Astrocyte (in vitro differentiated cells and primary cell): Measurements from ENCODE around the gene CDC34. TPM values are rescaled to one million over a fixed set of nuclear protein-coding genes. Genes with fewer than 3 reads are reported as not detected.

ENCODE experiments used
- DNase-seq: peaks from one replicate; pipeline ENCODE4 v3.0.0-alpha.2; 2010; ENCODE audit warnings: low read depth
- FAIRE-seq: peaks from 2 replicates; lab custom pipeline; 2011; peaks lifted over from hg19 to GRCh38; lab: Jason Lieb, UNC
- H2AFZ ChIP-seq: 2 replicates; pipeline ENCODE4 v1.6.0; 2012; ENCODE audit warnings: low read depth, low read length, inconsistent platforms
- H3K27ac ChIP-seq: 2 replicates; pipeline ENCODE4 v1.5.1; 2011; ENCODE audit warnings: low read depth, low read length, inconsistent platforms
- H3K27me3 ChIP-seq: 2 replicates; pipeline ENCODE4 v1.6.0; 2011; ENCODE audit warnings: low read length, inconsistent platforms; ENCODE audit not compliant: insufficient read depth
- H3K36me3 ChIP-seq: 2 replicates; pipeline ENCODE4 v1.5.1; 2011; ENCODE audit warnings: low read length, inconsistent platforms; ENCODE audit not compliant: insufficient read depth
- H3K4me1 ChIP-seq: 2 replicates; pipeline ENCODE4 v1.5.1; 2011; ENCODE audit warnings: low read length, inconsistent platforms; ENCODE audit not compliant: insufficient read depth
- H3K4me2 ChIP-seq: 2 replicates; pipeline ENCODE4 v1.6.0; 2012; ENCODE audit warnings: low read length, inconsistent platforms
- H3K4me3 ChIP-seq: 2 replicates; pipeline ENCODE4 v1.5.1; 2011; ENCODE audit warnings: low read depth, mild to moderate bottlenecking, low read length, inconsistent platforms; ENCODE audit not compliant: insufficient read depth
- H3K79me2 ChIP-seq: 2 replicates; pipeline ENCODE4 v1.6.0; 2012; ENCODE audit warnings: mild to moderate bottlenecking, low read length, inconsistent platforms; ENCODE audit not compliant: insufficient read depth
- H3K9ac ChIP-seq: 2 replicates; pipeline ENCODE4 v1.6.0; 2012; ENCODE audit warnings: mild to moderate bottlenecking, low read length, inconsistent platforms
- H3K9me3 ChIP-seq: 2 replicates; pipeline ENCODE4 v1.5.1; 2012; ENCODE audit warnings: low read depth, mild to moderate bottlenecking, low read length, inconsistent platforms; ENCODE audit not compliant: insufficient read depth
- H4K20me1 ChIP-seq: 2 replicates; pipeline ENCODE4 v1.6.0; 2012; ENCODE audit warnings: low read length, inconsistent platforms; ENCODE audit not compliant: insufficient read depth
- H3K27ac Mint-ChIP-seq: one replicate; pipeline ENCODE4 v1.8.0; 2021; ENCODE audit warnings: mild to moderate bottlenecking, mixed read lengths; ENCODE audit not compliant: unreplicated experiment
- H3K27me3 Mint-ChIP-seq: one replicate; pipeline ENCODE4 v1.8.0; 2021; ENCODE audit warnings: low read depth, mixed read lengths; ENCODE audit not compliant: unreplicated experiment
- H3K36me3 Mint-ChIP-seq: one replicate; pipeline ENCODE4 v1.8.0; 2021; ENCODE audit warnings: low read depth, mixed read lengths; ENCODE audit not compliant: unreplicated experiment
- H3K4me1 Mint-ChIP-seq: one replicate; pipeline ENCODE4 v1.8.0; 2021; ENCODE audit warnings: low read depth, mixed read lengths; ENCODE audit not compliant: unreplicated experiment
- H3K4me3 Mint-ChIP-seq: one replicate; pipeline ENCODE4 v1.8.0; 2021; ENCODE audit warnings: mild to moderate bottlenecking, moderate library complexity, mixed read lengths; ENCODE audit not compliant: unreplicated experiment
- H3K9me3 Mint-ChIP-seq: one replicate; pipeline ENCODE4 v1.8.0; 2021; ENCODE audit warnings: mild to moderate bottlenecking, mixed read lengths; ENCODE audit not compliant: unreplicated experiment
- EZH2 ChIP-seq: IDR thresholded peaks from 2 replicates; pipeline ENCODE4 v1.6.1; 2012; ENCODE audit warnings: mild to moderate bottlenecking, low read length, inconsistent platforms; ENCODE audit not compliant: insufficient read depth
- total RNA-seq: library from RNA; stranded (reverse); gene quantifications from 2 replicates; pipeline ENCODE4 v1.2.1, GENCODE V29; 2021
- TF ChIP-seq, protein P1 (sequence below): IDR thresholded peaks from 2 replicates; pipeline ENCODE4 v1.5.1; 2011; ENCODE audit warnings: low read depth, mild to moderate bottlenecking, inconsistent platforms, low read length, moderate library complexity; ENCODE audit not compliant: insufficient read depth

The CDC34 gene
- total RNA-seq, 1 donor from 2014 or later = 190 TPM

DNA sequence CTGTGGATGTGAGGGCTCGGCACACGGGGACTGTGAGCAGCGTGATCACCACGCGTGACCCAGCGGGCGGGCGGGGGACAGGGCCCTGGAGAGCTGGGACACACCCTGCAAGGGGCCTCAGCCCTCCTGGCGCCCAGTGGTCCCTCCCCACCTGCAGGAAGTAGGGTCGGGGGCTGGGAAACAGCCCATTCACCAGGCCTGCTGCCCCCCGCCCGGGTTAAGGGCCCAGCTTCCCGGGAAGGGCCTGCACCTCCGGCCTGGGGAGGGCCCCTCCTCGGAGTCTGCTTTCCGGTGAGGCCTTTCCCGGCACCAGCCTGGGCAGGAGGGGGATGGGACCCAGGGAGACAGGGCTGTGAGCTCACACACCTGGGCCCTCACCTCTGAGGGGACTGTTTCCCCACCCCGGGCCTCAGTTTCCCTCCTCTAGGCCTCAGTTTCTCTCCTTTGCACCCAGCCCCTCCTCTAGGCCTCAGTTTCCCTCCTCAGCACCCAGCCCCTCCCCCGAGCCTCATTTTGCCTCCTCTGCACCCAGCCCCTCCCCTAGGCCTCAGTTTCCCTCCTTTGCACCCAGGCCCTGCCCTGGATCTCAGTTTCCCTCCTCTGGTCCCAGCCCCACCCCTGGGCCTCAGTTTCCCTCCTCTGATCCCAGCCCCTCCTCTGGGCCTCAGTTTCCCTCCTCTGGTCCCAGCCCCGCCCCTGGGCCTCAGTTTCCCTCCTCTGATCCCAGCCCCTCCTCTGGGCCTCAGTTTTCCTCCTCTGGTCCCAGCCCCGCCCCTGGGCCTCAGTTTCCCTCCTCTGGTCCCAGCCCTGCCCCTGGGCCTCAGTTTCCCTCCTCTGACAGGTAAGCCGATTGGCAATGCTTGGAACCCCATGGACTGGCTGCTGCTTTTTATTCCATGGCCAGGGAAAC is 37.1 kb upstream of the CDC34 start:
- H3K9ac ChIP-seq = no peak overlapping the region
- H3K4me1 ChIP-seq = peaks cover 5% of the 10 kb centered on the region
- peaks cover 3% of the 10 kb centered on the region for H3K36me3 Mint-ChIP-seq
- no peaks in the 10 kb centered on the region for H3K79me2 ChIP-seq
- H3K9me3 ChIP-seq = peaks cover 3% of the 10 kb centered on the region
- H3K27ac Mint-ChIP-seq = no peak overlapping the region
- H2AFZ ChIP-seq = no peak overlapping the region
- no peak overlapping the region for H3K27ac ChIP-seq
- no peak overlapping the region for H3K4me2 ChIP-seq
- no peak overlapping the region for H3K4me3 ChIP-seq
- DNase-seq (no peak), FAIRE-seq (no peak)
- H3K4me1 Mint-ChIP-seq = peaks cover 3% of the 10 kb centered on the region
- peaks cover 18% of the 10 kb centered on the region for H3K27me3 Mint-ChIP-seq
- peaks cover 3% of the 10 kb centered on the region for H3K9me3 Mint-ChIP-seq
- H3K27me3 ChIP-seq = peaks cover 10% of the 10 kb centered on the region
- no peak overlapping the region for H3K4me3 Mint-ChIP-seq
- peaks cover 2% of the 10 kb centered on the region for H4K20me1 ChIP-seq
- TF ChIP-seq, protein P1, sequence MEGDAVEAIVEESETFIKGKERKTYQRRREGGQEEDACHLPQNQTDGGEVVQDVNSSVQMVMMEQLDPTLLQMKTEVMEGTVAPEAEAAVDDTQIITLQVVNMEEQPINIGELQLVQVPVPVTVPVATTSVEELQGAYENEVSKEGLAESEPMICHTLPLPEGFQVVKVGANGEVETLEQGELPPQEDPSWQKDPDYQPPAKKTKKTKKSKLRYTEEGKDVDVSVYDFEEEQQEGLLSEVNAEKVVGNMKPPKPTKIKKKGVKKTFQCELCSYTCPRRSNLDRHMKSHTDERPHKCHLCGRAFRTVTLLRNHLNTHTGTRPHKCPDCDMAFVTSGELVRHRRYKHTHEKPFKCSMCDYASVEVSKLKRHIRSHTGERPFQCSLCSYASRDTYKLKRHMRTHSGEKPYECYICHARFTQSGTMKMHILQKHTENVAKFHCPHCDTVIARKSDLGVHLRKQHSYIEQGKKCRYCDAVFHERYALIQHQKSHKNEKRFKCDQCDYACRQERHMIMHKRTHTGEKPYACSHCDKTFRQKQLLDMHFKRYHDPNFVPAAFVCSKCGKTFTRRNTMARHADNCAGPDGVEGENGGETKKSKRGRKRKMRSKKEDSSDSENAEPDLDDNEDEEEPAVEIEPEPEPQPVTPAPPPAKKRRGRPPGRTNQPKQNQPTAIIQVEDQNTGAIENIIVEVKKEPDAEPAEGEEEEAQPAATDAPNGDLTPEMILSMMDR = no peak
- no peak for TF ChIP-seq EZH2
- H3K36me3 ChIP-seq = no peaks in the 10 kb centered on the region

DNA sequence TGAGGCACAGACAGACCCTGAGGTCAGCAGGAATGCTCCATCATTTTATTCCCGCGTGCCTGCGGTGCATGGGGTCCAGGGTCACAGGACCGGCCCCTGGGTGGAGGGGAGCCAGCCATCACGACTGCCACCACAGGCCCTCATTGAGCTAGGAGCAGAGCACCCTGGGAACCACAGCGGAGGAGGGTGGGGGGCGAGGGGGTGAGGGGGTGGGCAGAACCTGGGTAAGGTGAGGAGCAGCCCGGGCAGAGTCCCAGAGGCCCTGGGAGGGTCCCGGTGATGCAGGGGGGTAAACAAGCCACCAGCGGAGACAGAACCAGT is 36.5 kb upstream of the CDC34 start:
- Mint-ChIP-seq H3K36me3 (peaks cover 3% of the 10 kb centered on the region), H3K27me3 (peaks cover 20% of the 10 kb centered on the region), H3K27ac (no peak overlapping the region), H3K9me3 (peaks cover 3% of the 10 kb centered on the region), H3K4me3 (no peak overlapping the region), H3K4me1 (peaks cover 3% of the 10 kb centered on the region)
- H4K20me1 ChIP-seq = peaks cover 2% of the 10 kb centered on the region
- no peak overlapping the region for H3K9ac ChIP-seq
- no peak overlapping the region for H2AFZ ChIP-seq
- no peaks in the 10 kb centered on the region for H3K4me1 ChIP-seq
- no peak for DNase-seq
- H3K36me3 ChIP-seq = no peaks in the 10 kb centered on the region
- H3K27ac ChIP-seq = no peak overlapping the region
- no peaks in the 10 kb centered on the region for H3K79me2 ChIP-seq
- peaks cover 12% of the 10 kb centered on the region for H3K27me3 ChIP-seq
- H3K4me3 ChIP-seq = no peak overlapping the region
- peaks cover 3% of the 10 kb centered on the region for H3K9me3 ChIP-seq
- FAIRE-seq = no peak
- H3K4me2 ChIP-seq = no peak overlapping the region
- no peak for TF ChIP-seq EZH2
- TF ChIP-seq, protein P1 = no peak
